ENCODE measurements around the gene SPATC1L.

GRCh38 chr21:46206163-46207005 lies 22.1 kb upstream of the SPATC1L start:
- TF ChIP-seq PRDM4 (tag by site-specific recombination; IDR thresholded peaks at IDR 0.05), result no peak
- TF ChIP-seq ZNF423 (tag by site-specific recombination; IDR thresholded peaks at IDR 0.05), result no peak

All from HEK293 (cell line).